IMR-90 (cell line): ENCODE measurements around the gene RAB8B. TPM values are rescaled to one million over a fixed set of nuclear protein-coding genes. Genes with fewer than 3 reads are reported as not detected.

Source experiments
- ATAC-seq: fragments of 200-7000 bp; cut with Tn5 transposase; 2 replicates; pipeline ENCODE4 v1.9.1; 2020; ENCODE audit warnings: low read depth, mild to moderate bottlenecking, moderate library complexity
- BruUV-seq: library from RNA; stranded (reverse); fragments of 400-500 nt; replicated peaks from 2 replicates; lab custom pipeline; 2021; lab: Mats Ljungman, UMichigan
- CTCF ChIA-PET: fragments of 300-600 bp; formaldehyde crosslinking; extraction: SDS; loops from one replicate; lab custom pipeline; 2021; ENCODE audit warnings: antibody characterized with exemption; lab: Yijun Ruan, JAX
- POLR2A ChIA-PET: fragments of 300-600 bp; sonication (Branson Sonifier 250); formaldehyde crosslinking; loops from one replicate; lab custom pipeline; 2022; ENCODE audit warnings: antibody characterized with exemption; ENCODE audit not compliant: unreplicated experiment; lab: Charles Lee
- DNase-seq: peaks from one replicate; pipeline ENCODE4 v3.0.0; 2013
- H2AFZ ChIP-seq: replicated peaks from 2 replicates; pipeline ENCODE3; 2013; ENCODE audit warnings: low read length, mild to moderate bottlenecking; ENCODE audit not compliant: poor library complexity
- H2AK5ac ChIP-seq: 2 replicates; pipeline ENCODE4 v1.6.1; 2013; ENCODE audit warnings: low read depth, low read length, inconsistent platforms
- H2AK9ac ChIP-seq: replicated peaks from 2 replicates; pipeline ENCODE3; 2013; ENCODE audit warnings: mild to moderate bottlenecking, low read depth, low read length, moderate library complexity; ENCODE audit not compliant: poor library complexity
- H2BK120ac ChIP-seq: 2 replicates; pipeline ENCODE4 v1.6.1; 2013; ENCODE audit warnings: low read depth, low read length, inconsistent platforms
- H2BK15ac ChIP-seq: 3 replicates; pipeline ENCODE4 v1.6.1; 2013; ENCODE audit warnings: low read depth, low read length, inconsistent platforms
- H2BK20ac ChIP-seq: 2 replicates; pipeline ENCODE4 v1.6.1; 2013; ENCODE audit warnings: low read depth, mild to moderate bottlenecking, inconsistent platforms, low read length, moderate library complexity
- H2BK5ac ChIP-seq: 2 replicates; pipeline ENCODE4 v1.6.1; 2013; ENCODE audit warnings: mild to moderate bottlenecking, low read depth, low read length, inconsistent platforms; ENCODE audit not compliant: poor library complexity, severe bottlenecking
- H3K14ac ChIP-seq: replicated peaks from 2 replicates; pipeline ENCODE4 v1.6.1; 2013; ENCODE audit warnings: low read depth, low read length, inconsistent platforms
- H3K18ac ChIP-seq: 2 replicates; pipeline ENCODE4 v1.6.1; 2013; ENCODE audit warnings: low read depth, low read length, control low read depth
- H3K23ac ChIP-seq: 2 replicates; pipeline ENCODE4 v1.6.1; 2013; ENCODE audit warnings: low read depth, low read length, inconsistent platforms
- H3K27ac ChIP-seq: 2 replicates; pipeline ENCODE4 v1.5.1; 2013; ENCODE audit warnings: mild to moderate bottlenecking, control low read depth, low read length; ENCODE audit not compliant: insufficient read depth
- H3K27me3 ChIP-seq: 2 replicates; pipeline ENCODE4 v1.6.1; 2013; ENCODE audit warnings: low read length; ENCODE audit not compliant: control insufficient read depth, insufficient read depth
- H3K36me3 ChIP-seq: 2 replicates; pipeline ENCODE4 v1.6.1; 2013; ENCODE audit warnings: low read length, mixed read lengths; ENCODE audit not compliant: control insufficient read depth, insufficient read depth
- H3K4ac ChIP-seq: 2 replicates; pipeline ENCODE4 v1.6.1; 2013; ENCODE audit warnings: low read depth, low read length, inconsistent platforms
- H3K4me1 ChIP-seq: 2 replicates; pipeline ENCODE4 v1.6.1; 2013; ENCODE audit warnings: low read length, mixed read lengths; ENCODE audit not compliant: control insufficient read depth, insufficient read depth
- H3K4me2 ChIP-seq: 2 replicates; pipeline ENCODE4 v1.6.1; 2013; ENCODE audit warnings: low read depth, mild to moderate bottlenecking, control low read depth, low read length, moderate library complexity
- H3K4me3 ChIP-seq: 2 replicates; pipeline ENCODE4 v1.5.1; 2013; ENCODE audit warnings: low read depth, mild to moderate bottlenecking, control low read depth, low read length, moderate library complexity; ENCODE audit not compliant: insufficient read depth
- H3K56ac ChIP-seq: 2 replicates; pipeline ENCODE4 v1.6.1; 2013; ENCODE audit warnings: low read length, inconsistent platforms; ENCODE audit not compliant: insufficient read depth; ENCODE audit errors: extremely low read depth
- H3K79me1 ChIP-seq, 2 experiments: 2 replicates each; pipeline ENCODE4 v1.6.1; 2013; ENCODE audit warnings: low read length in 2 of 2, inconsistent platforms in 1 of 2, low read depth in 1 of 2
- H3K9ac ChIP-seq: 2 replicates; pipeline ENCODE4 v1.6.1; 2013; ENCODE audit warnings: low read depth, low read length, control low read depth
- H3K9me1 ChIP-seq: 2 replicates; pipeline ENCODE4 v1.6.1; 2013; ENCODE audit warnings: low read length, inconsistent platforms; ENCODE audit not compliant: insufficient read depth
- H3K9me3 ChIP-seq: 2 replicates; pipeline ENCODE4 v1.6.1; 2013; ENCODE audit warnings: low read length; ENCODE audit not compliant: control insufficient read depth, insufficient read depth
- H4K20me1 ChIP-seq: 2 replicates; pipeline ENCODE4 v1.6.1; 2013; ENCODE audit warnings: low read length, inconsistent platforms; ENCODE audit not compliant: insufficient read depth
- H4K5ac ChIP-seq: 2 replicates; pipeline ENCODE4 v1.6.1; 2013; ENCODE audit warnings: mild to moderate bottlenecking, low read depth, low read length, control low read depth
- H4K8ac ChIP-seq, 2 experiments: 2 replicates each; pipeline ENCODE4 v1.6.1; 2013; ENCODE audit warnings: low read depth in 2 of 2, low read length in 2 of 2, control low read depth in 1 of 2, inconsistent platforms in 1 of 2
- H4K91ac ChIP-seq: 2 replicates; pipeline ENCODE4 v1.6.1; 2013; ENCODE audit warnings: low read depth, low read length, inconsistent platforms; ENCODE audit not compliant: insufficient read depth
- MAFK ChIP-seq: IDR thresholded peaks from 2 replicates; pipeline ENCODE4 v1.6.1; 2012; ENCODE audit warnings: low read depth, low read length, improper control_type of control experiment
- RFX5 ChIP-seq: IDR thresholded peaks from 2 replicates; pipeline ENCODE4 v1.8.0; 2012; ENCODE audit warnings: low read depth, mild to moderate bottlenecking, low read length, moderate library complexity
- WGBS, 2 experiments: methylation state at CpG; one replicate each; pipeline versions ENCODE4 v1.1.5 to v1.1.7; 2013; ENCODE audit warnings: missing lambda C conversion rate in 2 of 2; ENCODE audit not compliant: insufficient read length in 1 of 2; ENCODE audit errors: extremely low coverage in 2 of 2; 5-methylcytosine and 5-hydroxymethylcytosine counted together
- dilution Hi-C: fragments of 300-500 bp; cut with HindIII; formaldehyde crosslinking; loops from one replicate; pipeline ENCODE4 v1.14.3; 2018; ENCODE audit warnings: low sequenced_read_pairs; ENCODE audit not compliant: unreplicated experiment
- in situ Hi-C: fragments of 300-500 bp; cut with MboI; formaldehyde crosslinking; loops from 3 replicates; pipeline ENCODE4 v1.14.3; 2019; ENCODE audit warnings: low sequenced_read_pairs, inconsistent platforms, mixed read lengths
- intact Hi-C: fragments of 100-400 bp; cut with micrococcal nuclease; formaldehyde crosslinking; loops from 2 replicates; pipeline ENCODE4 v1.10.0; 2022
- polyA plus RNA-seq, 3 experiments: library from polyadenylated mRNA; depleted of rRNA; stranded (reverse); fragments of >200 nt; gene quantifications; 2 replicates each; pipeline ENCODE4 v1.2.3, GENCODE V29; 2012; ENCODE audit warnings: low replicate concordance in 1 of 3
- total RNA-seq: library from RNA; depleted of rRNA; stranded (reverse); fragments of >200 nt; gene quantifications from 2 replicates; pipeline ENCODE4 v1.2.3, GENCODE V29; 2012

RAB8B gene
- total and polyA plus RNA-seq, 2 of the 4 experiments (the other 2 are of a cell fraction), result 19.4 to 29.4 TPM

DNA sequence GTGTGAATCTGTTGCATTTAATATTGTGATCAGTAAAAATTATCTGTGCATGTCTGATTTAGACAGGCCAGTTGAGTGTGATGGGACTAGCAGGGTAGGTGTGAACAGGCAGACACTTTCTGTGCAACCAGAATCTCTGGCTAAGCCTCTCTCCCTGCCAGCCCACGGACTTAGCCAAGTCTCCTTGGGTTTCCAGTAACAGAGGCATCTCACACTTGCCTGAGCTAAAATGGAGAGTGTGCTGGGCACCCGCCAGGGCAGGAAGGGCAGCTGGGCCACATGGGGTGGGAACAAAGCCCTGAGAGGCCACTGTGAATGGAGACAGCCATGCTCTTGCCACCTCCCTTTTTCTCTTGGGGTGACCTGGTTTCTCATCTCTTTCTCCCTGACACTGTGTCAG lies 19.6 kb upstream of the RAB8B start:
- intact Hi-C loops, result no loop called here
- BruUV-seq, result no TSS peak
- no peak overlapping the region for H3K18ac ChIP-seq
- no peak overlapping the region for H2BK15ac ChIP-seq
- no peak overlapping the region for H3K14ac ChIP-seq
- peaks cover 10% of the 10 kb centered on the region for H3K4me1 ChIP-seq
- TF ChIP-seq RFX5 (no peak), MAFK (no peak)
- H3K9ac ChIP-seq, result no peak overlapping the region
- H3K23ac ChIP-seq, result no peak overlapping the region
- in situ Hi-C loops, result loop anchor here (25.0 kb wide), 1 partner anchor 243 kb away; no protein-coding TSS in a partner anchor
- H3K4me3 ChIP-seq, result no peak overlapping the region
- H3K4ac ChIP-seq, result no peak overlapping the region
- ChIA-PET CTCF (no interaction called here), POLR2A (no interaction called here)
- ATAC-seq (no peak), DNase-seq (no peak)
- H3K27ac ChIP-seq, result no peak overlapping the region
- no peak overlapping the region for H2AK9ac ChIP-seq
- 100% methylated on average over 1 of the region's 2 CpGs; no CpG with 5 or more reads in 1 of the 2 experiments for WGBS, 2 experiments
- H2BK120ac ChIP-seq, result no peak overlapping the region
- no peak overlapping the region; the same call in 1 of the 2 replicates for H4K5ac ChIP-seq
- H3K9me3 ChIP-seq, result no peaks in the 10 kb centered on the region
- dilution Hi-C loops, result no loop called here
- H3K79me1 ChIP-seq, result no peaks in the 10 kb centered on the region
- H3K36me3 ChIP-seq, result no peaks in the 10 kb centered on the region
- H4K8ac ChIP-seq, result no peak overlapping the region
- H3K27me3 ChIP-seq, result no peaks in the 10 kb centered on the region
- no peak overlapping the region for H2BK20ac ChIP-seq
- no peak overlapping the region for H2BK5ac ChIP-seq
- H3K56ac ChIP-seq, result no peak overlapping the region
- no peak overlapping the region for H3K4me2 ChIP-seq
- H4K20me1 ChIP-seq, result no peaks in the 10 kb centered on the region
- no peak overlapping the region; the same call in 1 of the 2 replicates for H2AK5ac ChIP-seq
- H4K91ac ChIP-seq, result no peak overlapping the region
- H2AFZ ChIP-seq, result no peak overlapping the region
- 0 out of 2 replicates have a peak, but pooled peaks cover 3% of the 10 kb centered on the region for H3K9me1 ChIP-seq
